HG03439 (cell line): Measurements from ENCODE around the gene PDLIM4.

Experiments used
- ATAC-seq: cut with Tn5 transposase; IDR thresholded peaks from one replicate; pipeline ENCODE4 v1.9.1; 2021; ENCODE audit warnings: mild to moderate bottlenecking, moderate library complexity; ENCODE audit not compliant: unreplicated experiment

PDLIM4 gene

DNA sequence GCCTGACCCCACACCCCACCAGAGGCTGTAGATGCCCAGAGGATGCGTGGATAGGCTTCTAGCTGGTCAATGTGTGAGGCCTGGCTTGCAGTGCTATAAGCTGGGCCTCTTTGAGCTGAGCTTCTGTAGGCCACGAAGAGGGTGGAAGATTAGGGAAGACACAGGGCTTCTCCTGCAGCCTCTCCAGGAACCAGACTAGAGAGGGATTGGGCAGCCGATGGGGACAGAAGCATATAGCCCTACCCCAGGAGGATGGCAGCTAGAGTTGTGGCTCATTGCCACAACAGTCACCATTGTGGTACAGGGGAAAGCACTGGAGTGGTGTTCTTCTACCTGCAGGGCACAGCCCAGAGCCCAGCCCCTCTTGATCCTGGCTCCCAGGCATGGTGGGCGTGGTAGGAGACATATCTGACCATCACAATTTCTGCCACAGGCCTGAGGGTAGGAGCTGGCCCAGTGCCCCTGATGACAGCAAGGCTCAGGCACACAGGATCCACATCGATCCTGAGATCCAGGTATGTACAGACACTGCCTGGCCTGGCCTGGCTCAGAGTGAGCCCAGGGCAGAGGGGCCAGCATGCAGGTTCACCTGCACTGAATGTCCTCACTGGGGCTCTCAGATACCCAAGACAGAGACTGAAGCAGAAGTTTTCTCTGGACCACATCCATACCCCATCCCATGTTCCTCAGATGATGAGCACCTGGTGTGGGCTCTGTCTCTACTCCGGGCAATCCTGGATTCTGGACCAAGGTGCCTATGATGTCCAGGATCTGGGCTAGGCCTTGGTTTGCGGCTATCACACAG is 8.7 kb downstream of the PDLIM4 start:
- no peak for ATAC-seq

DNA sequence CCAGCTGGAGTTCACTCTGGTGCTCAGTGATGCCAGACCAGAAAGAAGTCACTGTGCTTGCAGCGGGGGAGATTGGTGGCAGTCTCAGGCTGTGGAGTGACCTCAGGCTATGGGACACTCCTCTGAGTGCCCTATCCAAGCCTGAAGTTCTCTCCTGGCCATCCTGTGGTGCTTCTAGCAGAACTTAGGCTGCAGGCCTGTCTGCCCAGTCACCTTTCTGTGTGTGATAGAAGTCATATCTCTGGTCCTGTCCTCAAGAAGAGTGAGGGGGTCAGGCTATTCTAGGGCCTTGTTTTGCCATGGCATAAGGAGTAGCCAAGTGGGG is 9.3 kb downstream of the PDLIM4 start:
- ATAC-seq, result no peak

DNA sequence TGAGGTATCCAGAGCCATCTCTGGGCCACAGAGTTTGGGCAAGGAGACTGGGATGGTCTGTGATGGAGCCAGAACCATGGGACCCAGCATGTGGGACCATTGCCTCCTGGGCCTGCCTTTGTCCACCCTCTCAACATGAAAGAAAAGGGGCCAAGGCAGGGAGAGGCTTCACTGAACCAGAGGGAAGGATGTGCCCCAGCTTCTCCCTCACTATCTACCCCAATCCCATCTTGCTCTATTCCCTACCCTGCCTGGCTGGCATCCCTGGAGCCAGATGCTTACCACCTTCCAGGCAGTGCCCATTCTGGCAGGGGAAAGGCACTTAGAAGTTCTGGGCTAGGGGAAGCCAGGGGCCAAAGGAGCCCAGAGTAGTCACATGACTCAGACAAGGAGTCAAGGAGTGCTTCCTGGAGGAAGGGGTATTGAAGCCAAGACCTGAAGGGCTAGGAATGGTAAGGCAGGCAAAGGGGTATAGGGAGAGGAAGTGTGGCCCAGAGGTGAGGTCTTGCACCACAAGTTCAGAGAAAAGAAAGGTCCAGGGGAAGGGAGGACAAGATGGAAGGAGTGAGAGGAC is 9.8 kb downstream of the PDLIM4 start:
- no peak for ATAC-seq

DNA sequence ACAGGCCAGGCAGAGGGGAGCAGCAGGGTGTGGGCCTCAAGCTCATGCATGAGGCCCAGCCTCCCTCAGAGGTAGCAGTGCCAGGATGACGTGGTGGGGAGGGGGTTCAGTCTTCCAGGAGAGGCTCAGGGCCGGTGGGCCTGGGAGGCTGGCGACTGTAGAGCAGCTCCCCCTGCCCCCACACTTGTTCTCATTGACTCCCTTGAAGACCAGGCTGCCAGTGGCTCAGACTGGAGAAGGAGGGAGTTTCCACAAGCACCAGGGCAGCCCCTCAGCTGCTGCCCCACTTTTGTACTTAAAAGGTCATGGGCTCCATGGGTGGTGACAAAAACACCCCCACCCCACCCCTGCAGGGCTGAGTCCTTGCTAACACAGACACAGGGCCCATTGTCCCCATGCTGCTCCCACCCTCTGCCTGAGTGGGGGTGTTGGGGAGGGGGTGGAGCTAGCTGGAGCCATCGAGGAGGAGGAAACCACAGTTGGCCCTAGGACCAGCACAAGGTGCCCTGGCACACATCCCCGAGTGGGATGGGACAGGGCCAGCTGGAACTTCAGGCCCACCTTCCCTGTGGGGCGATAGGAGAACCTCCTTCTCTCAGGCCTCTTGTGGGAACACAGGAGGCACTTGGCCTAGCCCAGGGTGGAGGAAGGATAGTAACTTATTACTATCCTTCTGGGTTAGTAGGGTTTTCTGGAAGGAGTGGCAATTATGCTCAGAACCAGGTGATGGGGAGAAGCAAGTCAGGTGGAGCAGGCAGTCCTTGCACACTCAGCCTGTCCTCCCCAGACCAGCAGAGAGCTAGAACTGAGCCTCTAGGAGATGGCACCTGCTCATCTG is 10.7 kb downstream of the PDLIM4 start:
- peak; percentile 11 for ATAC-seq

DNA sequence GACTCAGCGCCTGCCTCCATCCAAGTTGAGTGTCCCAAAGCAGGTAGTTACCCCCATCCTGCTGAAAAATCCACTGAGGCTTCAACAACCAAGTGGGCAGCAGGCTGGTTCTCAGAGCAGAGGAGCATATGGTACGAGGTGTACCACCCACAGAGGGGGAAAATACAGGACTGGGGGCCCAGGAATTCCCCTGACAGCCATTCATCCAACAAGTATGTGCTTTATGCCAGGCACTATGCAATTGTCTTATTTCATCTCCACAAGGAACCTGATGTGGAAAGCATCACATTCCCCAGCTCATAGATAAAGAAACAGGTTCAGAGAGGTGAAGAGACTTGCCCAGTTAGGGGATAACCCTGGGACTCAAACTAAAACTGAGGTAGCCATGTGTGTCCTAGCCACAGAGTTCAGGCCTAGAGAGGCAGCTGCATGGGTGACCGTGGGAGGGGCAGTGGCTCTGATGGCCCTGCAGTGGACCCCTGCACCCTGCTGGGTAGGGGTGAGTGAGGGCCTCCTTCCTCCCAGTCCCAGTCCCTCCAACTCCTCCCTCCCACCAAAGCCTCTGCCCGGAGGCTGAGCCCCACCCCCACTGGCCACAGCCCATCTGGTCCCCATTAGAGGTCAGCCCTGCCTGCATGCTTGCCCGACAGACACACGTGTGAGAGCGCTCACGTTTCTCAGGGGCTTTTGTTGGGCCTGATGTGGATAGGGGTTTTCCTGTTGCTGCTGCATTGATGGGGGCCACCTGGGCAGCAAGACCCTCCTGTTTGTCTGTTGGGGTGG is 11.5 kb downstream of the PDLIM4 start:
- ATAC-seq, result peak; percentile 67

DNA sequence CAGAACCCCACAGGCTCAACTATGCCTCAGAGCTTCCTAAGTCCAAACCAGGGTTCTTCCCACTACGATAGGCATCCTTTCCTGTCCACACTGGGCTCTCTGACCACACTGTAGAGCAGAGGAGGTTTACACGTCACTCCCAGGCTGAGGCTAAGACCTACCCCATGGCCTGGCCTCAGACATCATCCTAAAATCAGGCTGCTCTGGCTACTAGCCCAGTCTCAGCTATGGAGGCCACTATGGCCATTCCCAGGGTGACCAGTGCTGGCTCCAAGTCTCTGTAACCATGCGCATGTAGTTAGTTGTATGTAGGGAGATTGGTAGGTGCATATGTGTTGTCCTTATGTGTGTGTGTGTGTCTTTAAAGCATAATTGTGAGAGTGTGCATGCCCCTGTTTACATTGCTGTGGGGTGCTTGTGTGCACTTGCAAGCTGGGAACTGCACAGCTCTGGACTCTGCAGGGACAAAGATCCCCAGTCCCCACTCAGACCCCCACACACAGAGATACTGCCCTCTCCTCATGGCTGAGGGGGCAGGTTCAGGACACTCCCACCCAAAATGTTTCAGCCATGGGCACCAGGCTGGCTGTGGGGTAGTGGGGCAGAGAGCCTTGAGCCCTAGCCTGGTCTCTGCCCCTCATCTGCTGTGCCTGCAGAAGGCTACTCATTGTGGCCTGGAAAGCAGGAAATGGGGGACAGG is 12.3 kb downstream of the PDLIM4 start:
- ATAC-seq, result no peak

DNA sequence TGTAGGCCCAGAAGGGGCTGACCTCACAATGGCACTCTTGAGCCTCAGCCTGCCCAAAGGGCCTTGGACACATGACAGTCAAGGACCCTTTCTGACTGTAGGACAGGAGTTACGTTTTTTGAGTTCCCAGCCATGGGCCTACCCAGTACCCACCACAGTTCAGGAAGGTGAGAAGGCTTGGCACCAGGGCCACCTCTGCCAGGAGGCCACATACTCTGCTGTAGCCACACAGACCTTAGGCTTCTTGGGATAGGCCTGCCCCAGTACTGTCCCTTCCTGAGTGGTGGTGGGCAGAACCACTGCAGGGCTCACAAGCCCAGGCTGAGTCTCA is 12.8 kb downstream of the PDLIM4 start:
- no peak for ATAC-seq

DNA sequence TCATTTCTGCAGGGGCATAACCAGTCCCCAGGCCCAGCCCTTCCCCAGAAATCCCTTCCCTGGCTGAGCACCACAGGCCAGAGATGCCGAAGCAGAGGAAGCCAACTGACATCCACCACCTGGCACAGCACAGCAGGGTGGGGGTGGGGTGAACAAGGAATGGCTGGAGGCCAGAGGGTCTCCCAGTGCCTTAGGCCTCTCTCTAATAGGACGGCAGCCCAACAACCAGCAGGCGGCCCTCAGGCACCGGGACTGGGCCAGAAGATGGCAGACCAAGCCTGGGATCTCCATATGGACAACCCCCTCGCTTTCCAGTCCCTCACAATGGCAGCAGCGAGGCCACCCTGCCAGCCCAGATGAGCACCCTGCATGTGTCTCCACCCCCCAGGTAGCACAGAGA is 13.2 kb downstream of the PDLIM4 start:
- ATAC-seq, result no peak

DNA sequence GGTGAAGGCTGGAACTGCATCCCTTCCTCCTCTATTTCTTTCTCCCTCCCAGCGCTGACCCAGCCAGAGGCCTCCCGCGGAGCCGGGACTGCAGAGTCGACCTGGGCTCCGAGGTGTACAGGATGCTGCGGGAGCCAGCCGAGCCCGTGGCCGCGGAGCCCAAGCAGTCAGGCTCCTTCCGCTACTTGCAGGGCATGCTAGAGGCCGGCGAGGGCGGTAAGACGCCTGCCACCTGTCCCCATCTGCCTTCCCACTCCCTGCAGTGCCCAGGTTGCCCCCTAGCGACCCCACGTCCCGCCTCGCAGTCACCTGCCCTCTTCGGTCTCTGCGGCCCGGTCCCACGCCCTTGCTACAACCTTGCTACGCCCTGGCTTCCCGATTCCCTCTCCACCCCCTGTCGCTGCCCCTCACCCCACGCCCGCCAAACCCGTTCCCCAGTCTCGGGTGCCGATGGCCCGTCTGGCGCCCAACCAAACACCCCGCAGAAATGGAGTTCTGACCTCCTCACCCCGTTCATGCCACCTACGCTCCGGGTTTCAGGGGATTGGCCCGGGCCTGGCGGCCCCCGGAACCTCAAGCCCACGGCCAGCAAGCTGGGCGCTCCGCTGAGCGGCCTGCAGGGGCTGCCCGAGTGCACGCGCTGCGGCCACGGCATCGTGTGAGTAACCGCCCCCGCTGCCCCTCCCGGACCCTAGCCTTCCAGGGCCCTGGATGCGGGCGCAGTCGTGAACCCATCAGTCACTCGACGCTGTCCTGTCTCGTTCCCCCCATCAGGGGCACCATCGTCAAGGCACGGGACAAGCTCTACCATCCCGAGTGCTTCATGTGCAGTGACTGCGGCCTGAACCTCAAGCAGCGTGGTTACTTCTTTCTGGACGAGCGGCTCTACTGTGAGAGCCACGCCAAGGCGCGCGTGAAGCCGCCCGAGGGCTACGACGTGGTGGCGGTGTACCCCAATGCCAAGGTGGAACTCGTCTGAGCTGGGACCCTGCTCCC is 14.1 kb downstream of the PDLIM4 start:
- ATAC-seq, result no peak

DNA sequence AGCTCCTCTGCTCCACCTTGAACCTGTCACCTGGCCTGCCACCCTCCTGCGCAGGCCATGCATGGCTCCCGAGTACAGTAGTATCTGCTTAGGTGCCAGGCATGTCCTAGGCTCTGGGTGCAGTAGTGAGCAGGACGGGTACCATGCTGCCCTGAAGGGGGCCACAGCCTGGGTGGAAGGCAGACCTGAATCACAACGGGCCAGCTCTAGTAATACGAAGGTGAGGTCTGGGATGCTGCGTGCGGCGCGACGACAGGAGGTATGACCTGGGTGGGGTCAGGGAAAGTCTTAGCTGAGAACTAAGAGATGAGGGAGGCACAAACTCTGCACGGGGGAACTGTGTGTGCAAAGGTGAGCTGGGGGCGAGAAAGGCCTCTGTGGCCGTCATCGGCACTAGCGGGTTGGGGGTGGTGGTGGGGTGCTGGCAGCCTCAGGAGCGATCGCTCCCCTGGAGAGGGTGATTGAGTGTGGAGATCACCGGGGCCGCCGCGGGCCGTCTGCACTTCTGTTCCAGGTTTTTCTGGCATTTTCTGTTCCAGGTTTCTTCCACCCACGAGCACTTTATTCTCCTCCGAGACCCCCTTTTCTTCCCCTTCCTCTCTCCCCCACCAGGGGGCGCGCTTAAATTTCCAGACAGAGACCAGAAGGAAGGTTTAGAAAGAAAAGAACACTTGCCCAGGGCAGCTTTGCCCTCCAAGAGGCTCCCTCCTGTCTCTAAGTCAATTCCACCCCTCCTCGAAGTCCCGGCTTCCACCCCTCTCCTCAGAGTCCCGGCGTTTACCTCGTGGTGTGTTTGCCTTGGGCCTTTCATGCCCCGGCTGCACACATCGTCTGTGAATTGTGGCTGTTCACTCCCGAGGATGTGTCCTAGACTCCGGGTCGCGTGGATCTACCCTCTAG is 15.1 kb downstream of the PDLIM4 start:
- no peak for ATAC-seq

DNA sequence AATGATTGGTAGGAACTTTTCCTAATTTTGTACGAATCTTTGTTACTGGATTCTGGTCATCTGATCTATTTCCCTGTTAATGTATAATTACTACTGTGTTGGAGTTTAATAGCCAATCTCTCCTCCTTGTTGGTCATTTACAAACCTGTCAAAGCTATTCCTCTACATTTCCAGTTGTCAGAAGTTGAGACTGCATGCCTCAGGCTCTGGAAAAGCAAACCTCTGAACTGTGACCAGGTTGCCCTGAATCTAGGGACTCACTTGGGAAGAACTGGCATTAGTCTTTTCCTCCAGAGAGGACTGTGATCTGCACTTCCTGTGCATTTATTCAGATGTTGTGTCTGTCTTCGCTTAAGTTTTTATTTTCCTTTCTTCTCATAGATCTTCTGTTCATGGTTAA is 16.1 kb downstream of the PDLIM4 start:
- ATAC-seq, result no peak

DNA sequence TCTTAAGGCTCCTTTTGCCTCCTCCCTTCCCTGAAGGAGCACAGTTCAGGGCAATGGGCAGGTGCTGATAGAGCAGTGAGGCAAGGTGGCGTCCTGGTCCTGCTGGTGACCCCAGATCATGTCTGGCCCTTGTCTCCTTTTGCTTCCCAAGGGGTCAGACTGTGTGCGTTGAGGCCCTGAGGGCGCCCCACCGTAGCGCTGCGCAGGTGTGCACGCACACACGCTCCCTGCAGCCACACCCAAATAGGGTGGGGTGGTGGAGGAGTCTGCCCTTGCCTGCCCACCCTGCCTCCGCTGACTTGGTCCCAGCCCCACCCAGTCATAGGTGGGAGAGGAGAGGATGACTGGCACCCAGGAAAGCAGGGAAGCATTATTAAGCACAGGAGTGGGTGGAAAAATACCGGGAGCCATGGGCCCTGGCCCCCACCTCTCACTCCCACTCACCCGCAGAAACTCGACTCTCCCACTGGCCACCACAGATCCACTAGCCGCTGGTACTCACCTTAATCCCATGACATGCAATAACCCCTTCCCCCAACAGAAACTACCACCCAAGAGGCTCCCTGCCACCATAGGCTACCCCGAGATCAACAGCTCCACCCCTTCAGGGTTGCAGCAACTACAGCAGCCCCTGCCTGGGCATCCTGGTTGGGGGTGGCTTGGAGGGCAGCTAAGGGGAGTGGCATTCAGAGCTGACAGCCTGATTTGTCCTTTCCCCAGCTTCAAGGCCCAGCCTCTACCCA is 16.7 kb downstream of the PDLIM4 start:
- ATAC-seq, result no peak

DNA sequence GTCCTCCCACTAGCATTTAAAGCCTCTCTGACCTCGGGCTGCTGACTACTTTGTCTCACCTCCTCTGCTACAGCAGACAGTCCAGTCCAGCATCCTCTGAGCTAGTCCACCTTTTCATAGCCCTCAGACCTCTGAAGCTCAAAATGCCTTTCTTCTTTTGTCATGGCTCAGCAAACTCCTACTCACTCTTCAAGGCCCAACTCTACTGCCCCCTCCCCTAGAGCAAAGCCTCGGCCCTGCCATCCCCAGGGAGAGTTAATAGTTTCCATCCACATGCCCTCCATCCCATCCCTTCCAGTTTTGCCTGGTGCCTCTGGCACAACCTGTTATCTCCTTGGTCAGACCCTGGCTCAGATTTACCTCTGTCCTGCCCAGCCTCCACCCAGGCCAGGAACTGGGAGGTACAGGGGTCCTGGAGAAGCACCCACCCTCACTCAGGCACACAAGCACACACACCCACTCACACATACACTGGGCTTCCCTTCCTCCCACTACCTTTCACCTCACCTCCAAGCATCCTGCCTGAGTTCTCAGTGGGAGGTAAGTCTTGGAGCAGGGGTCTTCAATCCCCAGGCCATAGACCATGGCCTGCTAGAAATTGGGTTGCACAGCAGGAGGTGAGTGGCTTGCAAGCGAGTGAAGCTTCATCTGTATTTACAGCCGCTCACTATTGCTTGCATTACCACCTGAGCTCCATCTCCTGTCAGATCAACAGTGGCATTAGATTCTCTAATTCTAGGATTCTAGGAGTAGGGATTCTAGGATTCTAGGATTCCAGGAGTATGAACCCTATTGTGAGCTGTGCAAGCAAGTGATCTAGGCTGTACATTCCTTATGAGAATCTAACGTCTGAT is 18.1 kb downstream of the PDLIM4 start:
- no peak for ATAC-seq

DNA sequence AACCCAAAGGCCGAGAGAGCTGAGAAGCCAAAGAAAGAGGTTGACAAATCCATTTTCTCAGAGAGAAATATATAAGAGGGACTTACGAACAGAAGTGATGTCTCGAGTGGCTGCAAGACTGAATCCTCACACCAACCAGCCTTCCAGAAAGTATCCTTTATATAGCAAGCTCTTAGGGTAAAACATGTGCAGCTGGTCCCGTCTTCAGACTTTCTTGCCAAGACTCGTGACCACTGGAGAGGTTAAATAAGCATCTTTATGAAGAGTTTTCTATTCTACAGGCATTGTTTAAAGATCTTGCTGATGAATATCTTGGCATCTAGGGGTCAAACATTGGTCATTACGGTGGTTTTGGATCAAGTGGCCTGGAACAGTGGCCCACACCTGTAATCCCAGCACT is 19.8 kb downstream of the PDLIM4 start:
- no peak for ATAC-seq

DNA sequence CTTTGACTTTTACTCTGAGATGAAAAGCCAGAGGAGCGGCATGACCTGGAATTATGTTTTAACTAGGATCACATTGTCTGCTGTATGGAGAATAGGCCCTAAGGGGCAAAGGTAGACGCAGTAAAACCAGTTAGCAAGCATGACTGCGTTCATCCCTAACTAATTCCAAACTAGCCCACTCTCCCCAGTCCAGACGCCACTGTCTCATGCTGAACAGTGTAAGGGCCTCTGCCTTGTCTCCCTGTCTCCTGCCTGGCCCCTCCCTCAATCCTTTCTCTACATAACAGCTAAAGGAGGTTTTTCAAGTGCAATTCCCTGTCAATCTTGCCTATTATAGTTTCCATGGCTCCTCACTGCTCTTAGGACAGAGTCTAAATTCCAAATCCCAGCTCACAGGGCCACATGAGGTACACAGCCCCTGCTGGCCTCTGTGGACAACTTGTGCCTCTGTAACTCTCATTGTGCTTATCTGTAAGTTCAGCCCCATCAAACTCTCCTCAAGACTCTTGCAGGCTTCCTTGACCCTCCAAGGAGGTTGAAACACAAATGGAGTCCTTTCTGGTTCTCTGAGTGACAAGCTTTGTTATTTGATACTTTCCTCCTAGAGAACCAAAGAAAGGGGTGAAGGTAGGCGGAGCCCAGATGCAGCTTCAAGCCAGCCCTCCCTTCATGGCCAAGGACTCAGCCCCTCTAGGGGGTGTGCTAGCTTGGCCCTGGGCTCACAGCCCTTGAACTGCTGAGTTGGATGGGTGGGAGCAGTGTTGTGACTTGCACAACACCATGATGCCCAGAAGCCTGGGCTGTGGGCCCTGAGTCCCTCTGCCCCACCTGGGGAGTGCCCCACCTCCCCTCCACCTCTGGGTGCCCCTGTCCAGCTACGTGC is 20.7 kb downstream of the PDLIM4 start:
- no peak for ATAC-seq

DNA sequence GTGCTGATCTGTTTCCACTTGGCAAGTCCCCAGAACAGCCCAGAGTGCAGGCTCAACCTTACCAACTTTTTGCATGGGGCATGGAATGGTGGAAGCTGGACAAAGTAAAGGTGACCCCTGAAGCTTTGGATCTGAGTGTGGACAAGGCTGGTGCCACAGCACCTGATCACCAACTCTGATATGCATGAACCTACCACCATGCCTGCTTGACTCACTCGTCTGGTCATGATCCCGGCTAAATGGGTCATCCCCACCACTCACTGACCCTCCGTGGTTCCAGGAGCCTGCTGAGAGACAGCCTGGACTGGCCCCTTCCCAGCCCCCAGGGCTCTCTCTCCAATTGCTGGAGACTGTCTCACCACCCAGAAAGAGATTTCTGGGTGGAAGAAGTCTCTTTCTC is 22.3 kb downstream of the PDLIM4 start:
- ATAC-seq, result no peak
